AG08396 (cell line): Measurements from ENCODE around the gene JCAD.
A peak's percentile ranks its signal among the peaks of the same experiment; 100 is the strongest.

Source experiments
- DNase-seq: peaks from one replicate; pipeline ENCODE4 v3.0.0; 2012; ENCODE audit warnings: low spot score, mixed read lengths

Gene JCAD

DNA sequence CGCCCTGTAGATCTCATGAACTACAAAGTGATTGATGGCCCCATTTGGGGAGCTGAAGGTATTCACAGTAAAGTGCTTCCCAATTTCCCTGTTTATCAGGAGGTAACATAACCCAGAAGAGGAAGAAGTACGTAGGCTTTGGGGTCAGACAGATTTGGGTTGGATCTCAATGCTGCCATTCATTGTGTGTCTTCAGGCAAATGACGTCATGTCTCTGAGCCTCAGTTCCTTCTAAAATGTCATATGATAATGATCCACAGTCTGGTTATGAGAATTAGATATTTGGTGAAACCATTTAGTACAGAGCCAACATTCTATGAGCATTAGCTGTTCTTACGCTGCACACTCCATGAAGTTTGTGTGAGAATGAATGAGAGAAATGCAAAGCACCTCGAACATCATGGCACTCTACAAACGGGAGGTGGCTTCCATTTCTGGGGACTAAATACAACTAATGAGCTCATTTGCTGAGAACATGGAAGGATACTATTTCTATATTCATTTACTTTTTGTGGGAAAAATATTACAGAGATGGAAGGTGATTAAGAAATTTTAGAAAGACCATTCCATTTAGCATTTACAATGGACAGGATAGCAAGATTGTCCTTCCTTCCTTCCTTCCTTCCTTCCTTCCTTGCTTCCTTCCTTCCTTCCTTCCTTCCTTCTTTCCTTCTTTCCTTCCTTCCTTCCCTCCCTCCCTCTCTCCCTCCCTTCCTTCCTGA is 13.8 kb upstream of the JCAD start:
- DNase-seq, result no peak

- no peak for DNase-seq
Measured at GRCh38 chr10:30072068-30072467, 12.7 kb upstream of the JCAD start.

GRCh38 chr10:30070001-30070685 is 10.8 kb upstream of the JCAD start:
- no peak for DNase-seq

GRCh38 chr10:30068492-30069223 is 9.3 kb upstream of the JCAD start:
- no peak for DNase-seq

DNA sequence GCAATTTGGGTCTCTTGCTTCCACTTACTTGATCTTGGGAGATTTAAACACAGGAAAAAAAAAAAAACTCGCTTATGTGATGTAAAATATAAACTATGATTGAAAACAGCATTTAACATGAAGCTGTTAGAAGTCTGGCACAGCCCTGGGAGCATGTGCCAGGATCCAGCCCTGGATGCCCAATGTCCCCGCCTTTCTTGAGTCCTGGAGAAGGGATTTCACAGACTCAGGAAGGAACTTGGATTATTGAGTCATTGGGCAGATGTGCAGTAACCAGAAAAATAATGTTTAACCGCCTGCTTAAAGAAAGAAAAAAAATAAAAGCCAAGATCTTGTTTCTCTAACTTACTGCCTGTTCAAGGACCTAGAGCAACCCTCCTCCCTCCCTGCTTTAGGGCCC is 3.7 kb upstream of the JCAD start:
- peak; percentile 34 for DNase-seq

GRCh38 chr10:30062582-30062981 is 3.2 kb upstream of the JCAD start:
- no peak for DNase-seq

GRCh38 chr10:30062090-30062489 is 2.7 kb upstream of the JCAD start:
- DNase-seq, result peak; percentile 71

- peak; percentile 39 for DNase-seq
Measured at GRCh38 chr10:30058570-30059132, 735 bp downstream of the JCAD start.

DNA sequence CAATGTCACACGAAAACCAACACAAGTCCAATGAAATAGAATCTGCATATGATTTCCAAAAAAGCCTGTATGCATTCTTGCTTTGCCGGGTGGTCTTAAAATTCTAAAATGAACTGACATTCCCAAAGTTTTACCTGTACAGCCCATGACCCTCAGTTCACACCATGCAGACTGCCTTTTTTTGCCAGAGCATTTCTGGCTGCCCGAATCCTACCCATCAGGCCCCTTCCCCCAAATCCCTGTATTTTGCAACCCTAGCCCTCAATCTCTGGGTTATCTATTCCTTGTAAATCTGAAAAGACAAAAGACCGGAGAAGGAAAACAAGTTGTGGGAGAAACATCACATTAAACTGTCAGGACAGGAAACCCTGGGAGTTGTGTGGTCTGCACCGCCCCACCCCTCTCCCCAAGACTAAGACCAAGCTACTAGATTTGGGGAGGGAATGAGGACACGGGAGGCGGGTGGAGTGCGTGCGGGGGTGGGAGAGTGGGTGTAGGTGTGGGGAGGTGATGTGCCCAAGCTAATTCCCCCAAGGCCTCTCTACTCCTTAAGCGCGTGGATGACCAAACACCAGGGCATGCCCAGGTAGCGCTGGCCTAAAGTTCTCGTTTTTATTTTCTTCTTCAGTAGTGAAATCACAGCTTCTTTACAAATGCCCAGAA is 1.4 kb downstream of the JCAD start:
- no peak for DNase-seq

DNA sequence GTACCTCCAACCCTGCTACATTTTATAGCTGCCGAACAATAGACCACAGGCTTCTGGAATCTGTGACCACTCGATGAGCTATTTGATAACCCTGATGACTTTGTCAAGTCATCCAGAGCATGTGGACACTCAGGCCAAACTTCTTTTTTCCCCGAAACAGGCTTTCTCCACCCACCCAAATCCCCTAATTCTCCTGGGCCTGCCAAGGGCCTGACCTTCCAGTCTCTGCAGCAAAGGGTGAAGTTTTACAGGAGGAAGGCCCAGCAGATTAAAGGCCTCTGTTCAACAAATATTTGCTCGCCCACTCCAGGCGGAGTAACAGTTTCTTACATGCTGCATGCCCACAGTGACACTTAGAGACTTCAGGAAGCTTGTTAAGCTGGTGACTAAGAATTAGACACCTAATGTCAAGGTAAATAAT is 2.0 kb downstream of the JCAD start:
- peak; percentile 39 for DNase-seq

GRCh38 chr10:30056767-30057355 is 2.5 kb downstream of the JCAD start:
- DNase-seq, result no peak

DNA sequence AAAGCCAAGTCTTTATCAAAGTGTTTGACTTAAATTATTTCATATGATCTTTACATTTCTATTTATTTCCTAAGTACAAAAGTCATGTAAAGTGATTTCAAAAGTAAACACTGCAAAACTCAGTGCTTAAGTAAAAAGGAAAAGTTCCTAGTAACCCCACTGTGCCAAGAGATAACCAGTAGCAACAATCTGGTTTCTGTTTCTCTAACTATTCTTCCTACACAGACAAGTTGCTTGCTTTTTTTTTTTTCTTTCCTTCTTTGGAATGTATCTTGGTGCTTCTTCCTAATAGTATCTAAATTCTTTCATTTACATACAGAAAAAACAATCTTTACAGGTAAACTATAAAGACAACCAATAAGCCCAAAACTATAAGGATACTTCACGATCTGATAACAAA is 3.1 kb downstream of the JCAD start:
- peak; percentile 36 for DNase-seq

- DNase-seq, result no peak
Measured at GRCh38 chr10:30055226-30055662, 4.1 kb downstream of the JCAD start.

- no peak for DNase-seq
Measured at GRCh38 chr10:30052062-30052461, 7.3 kb downstream of the JCAD start.

- DNase-seq, result no peak
Measured at GRCh38 chr10:30051220-30051619, 8.2 kb downstream of the JCAD start.

GRCh38 chr10:30050411-30050810 is 9.0 kb downstream of the JCAD start:
- DNase-seq, result no peak

GRCh38 chr10:30048768-30049517 is 10.4 kb downstream of the JCAD start:
- DNase-seq, result no peak

DNA sequence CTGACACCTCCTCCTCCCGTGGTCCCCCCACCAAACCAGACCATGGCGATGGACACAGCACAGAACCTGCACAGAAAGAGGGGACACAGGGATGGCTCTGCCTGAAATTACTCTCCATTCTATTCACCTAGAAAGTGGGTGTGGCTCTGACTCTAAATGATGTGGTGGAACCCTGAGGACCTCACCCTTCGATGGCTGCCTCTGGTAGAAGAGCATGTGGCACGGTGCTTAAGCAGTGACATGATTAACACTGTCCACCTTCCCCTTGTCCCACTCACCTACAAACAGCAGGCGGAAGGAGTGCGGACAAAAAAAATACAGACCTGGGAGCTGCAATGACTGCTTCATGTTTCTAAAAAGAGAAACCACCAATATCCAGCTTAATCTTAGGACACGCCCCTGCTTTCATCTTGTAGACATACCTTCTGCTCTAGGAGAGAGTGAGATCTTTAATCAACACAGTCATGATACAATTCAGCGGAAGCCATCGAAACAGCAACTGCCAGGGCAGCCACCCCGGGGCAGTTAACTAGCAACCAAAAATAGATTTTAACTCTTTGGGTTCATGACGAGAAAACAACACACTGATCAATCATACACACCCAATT is 11.4 kb downstream of the JCAD start:
- DNase-seq, result no peak

DNA sequence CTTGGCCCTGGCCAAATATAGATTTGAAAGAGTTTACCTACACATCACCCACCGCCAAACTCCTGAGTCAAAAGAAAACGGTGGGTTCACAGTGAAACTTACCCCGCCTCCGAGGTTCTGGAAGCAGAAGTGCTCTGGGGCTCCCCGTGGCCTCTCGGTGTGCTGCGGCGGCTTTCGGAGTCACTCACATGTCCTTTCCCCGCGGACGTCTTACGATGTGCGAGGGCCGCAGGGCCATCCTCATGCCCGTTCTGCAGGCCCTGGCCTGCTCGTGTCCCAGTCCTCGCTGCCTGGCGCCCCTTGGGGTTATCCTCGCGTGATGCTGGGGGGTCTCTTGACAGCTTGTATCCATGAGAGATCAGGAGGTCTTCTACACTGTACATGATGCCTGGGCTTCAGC is 12.0 kb downstream of the JCAD start:
- DNase-seq, result no peak

GRCh38 chr10:30046476-30046875 is 12.9 kb downstream of the JCAD start:
- DNase-seq, result no peak

DNA sequence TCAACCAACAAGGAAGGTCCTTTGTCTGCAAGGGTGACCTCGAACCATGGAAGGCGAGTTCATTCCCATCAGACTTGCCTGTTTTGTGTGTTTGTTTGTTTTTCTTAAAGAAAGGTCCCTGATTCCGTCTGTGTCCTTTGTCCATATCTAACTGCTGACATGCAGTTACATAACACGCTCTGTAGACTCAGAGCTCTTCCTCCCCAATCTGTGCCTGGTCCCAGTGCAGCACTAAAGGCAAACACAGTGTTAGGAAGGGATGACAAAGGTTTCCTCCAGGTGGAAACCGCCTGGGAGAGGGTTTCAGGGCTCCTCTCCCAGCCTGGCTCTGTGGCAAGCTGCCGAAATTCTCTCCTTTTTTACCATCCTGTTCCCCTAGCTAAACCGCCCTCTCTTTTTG is 13.4 kb downstream of the JCAD start:
- DNase-seq, result no peak
